Measurements from ENCODE around the gene MEGF8.

Gene MEGF8

GRCh38 chr19:42322305-42322704 lies 3.1 kb upstream of the MEGF8 start:
- ChIA-PET CTCF (interaction anchor here (1.1 to 1.5 kb wide), 6 partner anchors 10 to 342 kb away, joined by 3 to 6 read pairs (median 4); no protein-coding TSS in a partner anchor), POLR2A (no interaction called here)

DNA sequence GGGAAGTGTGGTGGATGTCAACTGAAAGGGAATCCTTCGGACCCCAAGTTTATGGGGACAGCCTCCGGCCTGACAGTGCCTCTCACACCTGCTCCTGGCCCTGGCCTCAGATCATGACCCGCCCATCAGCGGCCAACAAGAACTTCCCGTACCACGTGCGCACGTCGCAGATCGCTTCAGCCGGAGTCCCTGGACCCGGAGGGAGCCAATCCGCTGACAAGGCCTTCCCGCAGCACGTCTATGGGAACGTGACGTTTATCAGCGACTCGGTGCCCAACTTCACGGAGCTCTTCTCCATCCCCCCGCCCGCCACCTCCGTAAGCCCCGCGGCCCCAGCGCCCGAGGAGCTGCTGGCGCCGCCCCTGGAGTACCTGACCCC lies 2.0 kb upstream of the MEGF8 start:
- POLR2A ChIA-PET: interaction anchor here (0.5 kb wide), 1 partner anchor 136 kb away, joined by 5 read pairs; no protein-coding TSS in a partner anchor

More at GRCh38 chr19:42322305-42322704, 3.1 kb upstream of the MEGF8 start:
- TF ChIP-seq, protein P1, sequence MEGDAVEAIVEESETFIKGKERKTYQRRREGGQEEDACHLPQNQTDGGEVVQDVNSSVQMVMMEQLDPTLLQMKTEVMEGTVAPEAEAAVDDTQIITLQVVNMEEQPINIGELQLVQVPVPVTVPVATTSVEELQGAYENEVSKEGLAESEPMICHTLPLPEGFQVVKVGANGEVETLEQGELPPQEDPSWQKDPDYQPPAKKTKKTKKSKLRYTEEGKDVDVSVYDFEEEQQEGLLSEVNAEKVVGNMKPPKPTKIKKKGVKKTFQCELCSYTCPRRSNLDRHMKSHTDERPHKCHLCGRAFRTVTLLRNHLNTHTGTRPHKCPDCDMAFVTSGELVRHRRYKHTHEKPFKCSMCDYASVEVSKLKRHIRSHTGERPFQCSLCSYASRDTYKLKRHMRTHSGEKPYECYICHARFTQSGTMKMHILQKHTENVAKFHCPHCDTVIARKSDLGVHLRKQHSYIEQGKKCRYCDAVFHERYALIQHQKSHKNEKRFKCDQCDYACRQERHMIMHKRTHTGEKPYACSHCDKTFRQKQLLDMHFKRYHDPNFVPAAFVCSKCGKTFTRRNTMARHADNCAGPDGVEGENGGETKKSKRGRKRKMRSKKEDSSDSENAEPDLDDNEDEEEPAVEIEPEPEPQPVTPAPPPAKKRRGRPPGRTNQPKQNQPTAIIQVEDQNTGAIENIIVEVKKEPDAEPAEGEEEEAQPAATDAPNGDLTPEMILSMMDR (IDR thresholded peaks at IDR 0.05; ENCODE audit: control extremely low read depth, extremely low read depth, low read depth, missing control alignments): no peak
- DNase-seq (ENCODE audit: extremely low spot score): no peak

GRCh38 chr19:42323852-42324654 lies 1.4 kb upstream of the MEGF8 start:
- no peak for DNase-seq (ENCODE audit: extremely low spot score)
- TF ChIP-seq, protein P1 (IDR thresholded peaks at IDR 0.05; ENCODE audit: control extremely low read depth, extremely low read depth, low read depth, missing control alignments): no peak
- POLR2A ChIA-PET: interaction anchor here (0.5 kb wide), 1 partner anchor 136 kb away, joined by 5 read pairs; no protein-coding TSS in a partner anchor
- CTCF ChIA-PET: interaction anchor here (1.2 kb wide), 1 partner anchor 201 kb away, joined by 3 read pairs; no protein-coding TSS in a partner anchor

More for the DNA sequence above, 2.0 kb upstream of the MEGF8 start:
- no peak for DNase-seq (ENCODE audit: extremely low spot score)
- CTCF ChIA-PET: interaction anchor here (1.1 to 1.5 kb wide), 5 partner anchors 11 to 344 kb away, joined by 3 to 6 read pairs (median 3); no protein-coding TSS in a partner anchor
- TF ChIP-seq, protein P1 (IDR thresholded peaks at IDR 0.05; ENCODE audit: control extremely low read depth, extremely low read depth, low read depth, missing control alignments): no peak

DNA sequence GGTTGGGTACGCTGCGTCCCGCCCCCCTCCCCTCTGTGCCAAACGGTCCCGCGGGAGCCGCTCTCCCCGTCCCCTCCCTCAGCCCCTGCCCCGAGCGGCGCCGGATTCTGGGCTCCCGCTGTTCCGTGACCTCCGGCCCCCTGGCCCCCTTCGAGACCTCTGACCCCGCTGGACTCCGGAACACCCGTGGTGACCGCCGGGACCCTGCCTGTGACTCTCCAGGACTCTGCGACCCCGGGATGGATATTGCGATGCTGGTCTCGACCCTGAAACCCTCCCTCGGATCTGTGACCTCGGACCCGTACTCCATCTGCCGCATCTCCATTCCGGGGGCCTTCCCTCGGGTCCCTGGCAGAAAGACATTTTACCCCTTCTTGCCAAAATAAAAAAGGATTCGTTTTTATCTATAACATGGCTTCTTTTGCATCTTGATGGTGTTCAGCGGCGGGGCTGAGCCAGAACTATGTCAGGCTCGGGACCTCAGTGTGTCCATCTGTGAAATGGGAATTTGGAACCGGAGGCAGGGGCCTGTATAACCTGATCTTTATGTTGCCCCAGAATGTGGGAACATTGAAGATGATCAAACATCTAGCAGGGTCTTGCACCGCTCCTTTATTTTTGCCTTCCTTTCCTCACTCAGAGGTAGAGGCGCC lies 654 bp upstream of the MEGF8 start:
- POLR2A ChIA-PET: no interaction called here
- no peak for DNase-seq (ENCODE audit: extremely low spot score)
- CTCF ChIA-PET: no interaction called here
- TF ChIP-seq, protein P1 (IDR thresholded peaks at IDR 0.05; ENCODE audit: control extremely low read depth, extremely low read depth, low read depth, missing control alignments): no peak

- POLR2A ChIA-PET: no interaction called here
- DNase-seq (ENCODE audit: extremely low spot score): peak; percentile 63
- CTCF ChIA-PET: no interaction called here
- TF ChIP-seq, protein P1 (IDR thresholded peaks at IDR 0.05; ENCODE audit: control extremely low read depth, extremely low read depth, low read depth, missing control alignments): peak; percentile 3
Measured at GRCh38 chr19:42325896-42326771, 699 bp downstream of the MEGF8 start.

- CTCF ChIA-PET: interaction anchor here (1.2 kb wide), 1 partner anchor 11 kb away, joined by 3 read pairs; no protein-coding TSS in a partner anchor
- no peak for DNase-seq (ENCODE audit: extremely low spot score)
- POLR2A ChIA-PET: no interaction called here
- TF ChIP-seq, protein P1 (IDR thresholded peaks at IDR 0.05; ENCODE audit: control extremely low read depth, extremely low read depth, low read depth, missing control alignments): no peak
Measured at GRCh38 chr19:42326969-42327368, 1.5 kb downstream of the MEGF8 start.
